ENCODE measurements around the gene PTS. TPM values are rescaled to one million over a fixed set of nuclear protein-coding genes. Genes with fewer than 3 reads are reported as not detected.

The PTS gene
- total and polyA plus RNA-seq, 4 donors = 11.3 to 106 (median 49.5) TPM

DNA sequence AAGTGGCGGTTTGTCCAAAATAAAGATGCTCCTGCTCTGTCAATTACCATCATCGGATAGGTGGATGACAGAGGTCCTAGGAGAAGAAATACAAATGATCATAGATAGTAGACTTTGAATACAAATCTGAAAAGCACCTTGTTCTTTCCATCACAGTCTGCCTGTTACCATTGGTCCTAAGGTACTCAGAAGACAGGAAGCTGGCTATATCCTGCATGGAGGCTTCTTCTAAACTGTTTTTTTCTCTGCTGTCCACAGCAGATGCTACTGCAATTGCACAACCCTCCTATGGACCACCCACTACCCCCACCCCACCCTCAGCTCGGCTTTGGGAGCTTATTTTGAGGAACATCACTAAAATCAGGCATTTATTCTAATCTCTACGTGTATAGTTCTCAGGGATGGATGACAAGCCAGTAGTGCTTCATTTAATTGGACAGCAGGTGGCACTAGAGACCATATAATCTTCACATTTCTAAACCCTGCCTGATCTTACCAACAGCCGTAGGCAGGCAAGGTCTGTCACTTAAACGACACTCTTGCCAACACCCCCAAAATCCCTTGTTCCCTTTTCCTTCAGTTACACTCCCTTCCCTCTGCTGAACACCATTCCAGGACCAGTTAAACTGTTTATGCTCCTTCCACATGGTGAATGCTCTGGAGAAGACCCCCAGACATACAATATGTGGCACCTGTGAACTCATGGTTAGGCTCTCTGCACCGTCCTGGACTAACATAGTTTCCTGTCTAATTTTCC, 6.6 kb upstream of the PTS start:
- Histone ChIP-seq H3K9me3 (ENCODE audit: control insufficient read depth in 4 of 4, low read length in 3 of 4) (no peaks in the 10 kb centered on the region), H3K4me3 (ENCODE audit: low read depth in 1 of 3, low read length in 3 of 3) (no peak overlapping the region), H3K27me3 (ENCODE audit: control insufficient read depth in 4 of 4, insufficient read depth in 4 of 4, low read length in 3 of 4) (no peaks in the 10 kb centered on the region), H3K27ac (ENCODE audit: low read depth in 1 of 2, low read length in 2 of 2) (peak overlapping the region; percentile 85 to 88), H3K36me3 (ENCODE audit: control insufficient read depth in 4 of 4, insufficient read depth in 3 of 4, low read depth in 1 of 4, low read length in 3 of 4) (peaks cover 0 to 10% (median 4%) of the 10 kb centered on the region in 4 donors), H3K9ac (ENCODE audit: low read depth in 1 of 2, low read length in 2 of 2) (peak overlapping the region; percentile 19 to 58), H3K4me1 (ENCODE audit: control insufficient read depth in 4 of 4, insufficient read depth in 4 of 4, low read length in 3 of 4) (peaks cover 18 to 81% (median 55%) of the 10 kb centered on the region in 4 donors)
- TF ChIP-seq HNF4G (IDR thresholded peaks at IDR 0.05) (no peak), YY1 (IDR thresholded peaks at IDR 0.05) (no peak), SP1 (IDR thresholded peaks at IDR 0.05) (no peak), GABPA (IDR thresholded peaks at IDR 0.05 in 1 of 2, conservative IDR thresholded peaks at IDR 0.05 in 1 of 2) (no peak), RXRA (IDR thresholded peaks at IDR 0.05) (peak in 1 of 2 donors; percentile 21), FOXA2 (IDR thresholded peaks at IDR 0.05) (no peak), NR2F2 (IDR thresholded peaks at IDR 0.05) (no peak), EGR1 (IDR thresholded peaks at IDR 0.05; ENCODE audit: low read depth in 2 of 2) (no peak), RAD21 (IDR thresholded peaks at IDR 0.05) (peak; percentile 94), FOXA1 (IDR thresholded peaks at IDR 0.05) (no peak), HNF4A (conservative IDR thresholded peaks at IDR 0.05) (peak in 1 of 2 donors; percentile 4), TAF1 (conservative IDR thresholded peaks at IDR 0.05) (no peak), JUND (IDR thresholded peaks at IDR 0.05) (no peak)
- TF ChIP-seq, protein P1, sequence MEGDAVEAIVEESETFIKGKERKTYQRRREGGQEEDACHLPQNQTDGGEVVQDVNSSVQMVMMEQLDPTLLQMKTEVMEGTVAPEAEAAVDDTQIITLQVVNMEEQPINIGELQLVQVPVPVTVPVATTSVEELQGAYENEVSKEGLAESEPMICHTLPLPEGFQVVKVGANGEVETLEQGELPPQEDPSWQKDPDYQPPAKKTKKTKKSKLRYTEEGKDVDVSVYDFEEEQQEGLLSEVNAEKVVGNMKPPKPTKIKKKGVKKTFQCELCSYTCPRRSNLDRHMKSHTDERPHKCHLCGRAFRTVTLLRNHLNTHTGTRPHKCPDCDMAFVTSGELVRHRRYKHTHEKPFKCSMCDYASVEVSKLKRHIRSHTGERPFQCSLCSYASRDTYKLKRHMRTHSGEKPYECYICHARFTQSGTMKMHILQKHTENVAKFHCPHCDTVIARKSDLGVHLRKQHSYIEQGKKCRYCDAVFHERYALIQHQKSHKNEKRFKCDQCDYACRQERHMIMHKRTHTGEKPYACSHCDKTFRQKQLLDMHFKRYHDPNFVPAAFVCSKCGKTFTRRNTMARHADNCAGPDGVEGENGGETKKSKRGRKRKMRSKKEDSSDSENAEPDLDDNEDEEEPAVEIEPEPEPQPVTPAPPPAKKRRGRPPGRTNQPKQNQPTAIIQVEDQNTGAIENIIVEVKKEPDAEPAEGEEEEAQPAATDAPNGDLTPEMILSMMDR (IDR thresholded peaks at IDR 0.05; ENCODE audit: low read depth, low read length, missing input control) = peak; percentile 95
- TF ChIP-seq, protein P2, sequence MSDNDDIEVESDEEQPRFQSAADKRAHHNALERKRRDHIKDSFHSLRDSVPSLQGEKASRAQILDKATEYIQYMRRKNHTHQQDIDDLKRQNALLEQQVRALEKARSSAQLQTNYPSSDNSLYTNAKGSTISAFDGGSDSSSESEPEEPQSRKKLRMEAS (IDR thresholded peaks at IDR 0.05) = no peak
- TF ChIP-seq, protein P3, sequence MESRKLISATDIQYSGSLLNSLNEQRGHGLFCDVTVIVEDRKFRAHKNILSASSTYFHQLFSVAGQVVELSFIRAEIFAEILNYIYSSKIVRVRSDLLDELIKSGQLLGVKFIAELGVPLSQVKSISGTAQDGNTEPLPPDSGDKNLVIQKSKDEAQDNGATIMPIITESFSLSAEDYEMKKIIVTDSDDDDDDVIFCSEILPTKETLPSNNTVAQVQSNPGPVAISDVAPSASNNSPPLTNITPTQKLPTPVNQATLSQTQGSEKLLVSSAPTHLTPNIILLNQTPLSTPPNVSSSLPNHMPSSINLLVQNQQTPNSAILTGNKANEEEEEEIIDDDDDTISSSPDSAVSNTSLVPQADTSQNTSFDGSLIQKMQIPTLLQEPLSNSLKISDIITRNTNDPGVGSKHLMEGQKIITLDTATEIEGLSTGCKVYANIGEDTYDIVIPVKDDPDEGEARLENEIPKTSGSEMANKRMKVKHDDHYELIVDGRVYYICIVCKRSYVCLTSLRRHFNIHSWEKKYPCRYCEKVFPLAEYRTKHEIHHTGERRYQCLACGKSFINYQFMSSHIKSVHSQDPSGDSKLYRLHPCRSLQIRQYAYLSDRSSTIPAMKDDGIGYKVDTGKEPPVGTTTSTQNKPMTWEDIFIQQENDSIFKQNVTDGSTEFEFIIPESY (IDR thresholded peaks at IDR 0.05) = no peak
- TF ChIP-seq, protein P4, sequence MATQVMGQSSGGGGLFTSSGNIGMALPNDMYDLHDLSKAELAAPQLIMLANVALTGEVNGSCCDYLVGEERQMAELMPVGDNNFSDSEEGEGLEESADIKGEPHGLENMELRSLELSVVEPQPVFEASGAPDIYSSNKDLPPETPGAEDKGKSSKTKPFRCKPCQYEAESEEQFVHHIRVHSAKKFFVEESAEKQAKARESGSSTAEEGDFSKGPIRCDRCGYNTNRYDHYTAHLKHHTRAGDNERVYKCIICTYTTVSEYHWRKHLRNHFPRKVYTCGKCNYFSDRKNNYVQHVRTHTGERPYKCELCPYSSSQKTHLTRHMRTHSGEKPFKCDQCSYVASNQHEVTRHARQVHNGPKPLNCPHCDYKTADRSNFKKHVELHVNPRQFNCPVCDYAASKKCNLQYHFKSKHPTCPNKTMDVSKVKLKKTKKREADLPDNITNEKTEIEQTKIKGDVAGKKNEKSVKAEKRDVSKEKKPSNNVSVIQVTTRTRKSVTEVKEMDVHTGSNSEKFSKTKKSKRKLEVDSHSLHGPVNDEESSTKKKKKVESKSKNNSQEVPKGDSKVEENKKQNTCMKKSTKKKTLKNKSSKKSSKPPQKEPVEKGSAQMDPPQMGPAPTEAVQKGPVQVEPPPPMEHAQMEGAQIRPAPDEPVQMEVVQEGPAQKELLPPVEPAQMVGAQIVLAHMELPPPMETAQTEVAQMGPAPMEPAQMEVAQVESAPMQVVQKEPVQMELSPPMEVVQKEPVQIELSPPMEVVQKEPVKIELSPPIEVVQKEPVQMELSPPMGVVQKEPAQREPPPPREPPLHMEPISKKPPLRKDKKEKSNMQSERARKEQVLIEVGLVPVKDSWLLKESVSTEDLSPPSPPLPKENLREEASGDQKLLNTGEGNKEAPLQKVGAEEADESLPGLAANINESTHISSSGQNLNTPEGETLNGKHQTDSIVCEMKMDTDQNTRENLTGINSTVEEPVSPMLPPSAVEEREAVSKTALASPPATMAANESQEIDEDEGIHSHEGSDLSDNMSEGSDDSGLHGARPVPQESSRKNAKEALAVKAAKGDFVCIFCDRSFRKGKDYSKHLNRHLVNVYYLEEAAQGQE (IDR thresholded peaks at IDR 0.05) = no peak
- TF ChIP-seq, protein P5, sequence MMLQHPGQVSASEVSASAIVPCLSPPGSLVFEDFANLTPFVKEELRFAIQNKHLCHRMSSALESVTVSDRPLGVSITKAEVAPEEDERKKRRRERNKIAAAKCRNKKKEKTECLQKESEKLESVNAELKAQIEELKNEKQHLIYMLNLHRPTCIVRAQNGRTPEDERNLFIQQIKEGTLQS (IDR thresholded peaks at IDR 0.05) = no peak
- WGBS = 33% methylated on average over 7 of the region's 7 CpGs
- peak; percentile 34 for DNase-seq (ENCODE audit: low spot score)

Data from liver (tissue), 9 donors.